Spleen (tissue), 7 donors: ENCODE measurements around the gene ZNF487.

Experiments
- POLR2A ChIP-seq, 3 donors: fragments of 450-650 bp; IDR thresholded peaks; one replicate each; pipeline ENCODE4 v1.5.1; 2017; ENCODE audit warnings: antibody characterized with exemption in 3 of 3, mild to moderate bottlenecking in 1 of 3
- POLR2AphosphoS5 ChIP-seq, 3 donors: sonication (generic); formaldehyde crosslinking; IDR thresholded peaks; one replicate each; pipeline ENCODE4 v1.5.1; 2017; ENCODE audit warnings: antibody characterized with exemption in 3 of 3
- TF ChIP-seq, protein P1 (sequence below), 11 experiments: fragments of 200-600 bp in 7 of 11; fragments of 450-650 bp in 4 of 11; sonication (generic) in 4 of 11; IDR thresholded peaks in 8 of 11; conservative IDR thresholded peaks in 3 of 11; 1 replicate in 7 of 11; 2 replicates in 4 of 11; pipeline versions ENCODE4 v1.4.0 to v1.8.0; 2016 to 2021; ENCODE audit warnings: antibody characterized with exemption in 11 of 11, inconsistent platforms in 4 of 11, mild to moderate bottlenecking in 1 of 11
- donor health status: DM: no; HTN: no; CAD: no; lungs with moderate emphysema.
- donor health status: DM: no; HTN: no; CAD: no.
- donor health status: DM: no; HTN: no; CAD: no.

DNA sequence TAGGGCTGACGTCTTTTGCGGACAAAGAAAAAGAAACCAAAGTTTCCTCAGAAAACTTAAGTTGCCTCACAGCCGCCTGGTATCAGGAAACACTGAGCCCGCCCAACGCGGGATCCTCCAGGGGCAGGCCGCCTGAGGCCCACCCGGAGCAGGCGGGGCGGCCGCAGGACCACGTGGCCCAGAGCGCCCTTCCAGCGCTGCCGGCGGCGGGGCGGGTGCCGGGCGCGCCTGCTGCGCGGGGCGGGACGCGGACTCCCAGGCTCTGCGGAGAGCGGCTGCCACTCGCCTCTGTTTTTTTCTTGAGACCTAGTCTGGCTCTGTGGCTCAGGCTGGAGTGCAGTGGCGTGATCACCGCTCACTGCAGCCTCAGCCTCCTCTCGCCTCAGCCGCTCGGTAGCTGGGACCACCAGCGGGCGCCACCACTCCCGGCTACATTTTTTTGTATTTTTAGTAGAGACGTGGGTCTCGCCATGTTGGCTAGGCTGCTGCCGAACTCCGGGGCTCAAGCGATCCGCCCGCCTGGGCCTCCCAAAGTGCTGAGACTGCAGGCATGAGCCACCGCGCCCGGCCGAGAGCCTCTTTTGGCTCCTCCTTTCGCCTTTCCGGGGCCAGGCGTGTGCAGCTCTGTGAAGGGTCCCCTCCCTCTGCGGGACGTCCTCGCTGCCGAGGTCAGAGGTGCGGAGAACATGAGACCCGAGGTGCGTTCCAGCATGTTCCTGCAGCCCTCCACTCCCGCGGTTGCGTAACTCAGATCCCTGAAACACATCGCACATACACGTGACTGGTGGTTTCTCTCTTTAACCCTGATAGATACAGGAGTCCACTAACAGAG is 16.3 kb upstream of the ZNF487 start:
- peak; percentile 86 to 93 (median 93) for TF ChIP-seq POLR2AphosphoS5 (IDR thresholded peaks at IDR 0.05)
- TF ChIP-seq, protein P1, sequence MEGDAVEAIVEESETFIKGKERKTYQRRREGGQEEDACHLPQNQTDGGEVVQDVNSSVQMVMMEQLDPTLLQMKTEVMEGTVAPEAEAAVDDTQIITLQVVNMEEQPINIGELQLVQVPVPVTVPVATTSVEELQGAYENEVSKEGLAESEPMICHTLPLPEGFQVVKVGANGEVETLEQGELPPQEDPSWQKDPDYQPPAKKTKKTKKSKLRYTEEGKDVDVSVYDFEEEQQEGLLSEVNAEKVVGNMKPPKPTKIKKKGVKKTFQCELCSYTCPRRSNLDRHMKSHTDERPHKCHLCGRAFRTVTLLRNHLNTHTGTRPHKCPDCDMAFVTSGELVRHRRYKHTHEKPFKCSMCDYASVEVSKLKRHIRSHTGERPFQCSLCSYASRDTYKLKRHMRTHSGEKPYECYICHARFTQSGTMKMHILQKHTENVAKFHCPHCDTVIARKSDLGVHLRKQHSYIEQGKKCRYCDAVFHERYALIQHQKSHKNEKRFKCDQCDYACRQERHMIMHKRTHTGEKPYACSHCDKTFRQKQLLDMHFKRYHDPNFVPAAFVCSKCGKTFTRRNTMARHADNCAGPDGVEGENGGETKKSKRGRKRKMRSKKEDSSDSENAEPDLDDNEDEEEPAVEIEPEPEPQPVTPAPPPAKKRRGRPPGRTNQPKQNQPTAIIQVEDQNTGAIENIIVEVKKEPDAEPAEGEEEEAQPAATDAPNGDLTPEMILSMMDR (IDR thresholded peaks at IDR 0.05 in 8 of 11, conservative IDR thresholded peaks at IDR 0.05 in 3 of 11) = peak in 6 of 11 experiments; percentile 4 to 37 (median 16)
- TF ChIP-seq POLR2A (IDR thresholded peaks at IDR 0.05) = peak in 1 of 3 donors; percentile 61
